ENCODE results near the gene CDH22.

The CDH22 gene

DNA sequence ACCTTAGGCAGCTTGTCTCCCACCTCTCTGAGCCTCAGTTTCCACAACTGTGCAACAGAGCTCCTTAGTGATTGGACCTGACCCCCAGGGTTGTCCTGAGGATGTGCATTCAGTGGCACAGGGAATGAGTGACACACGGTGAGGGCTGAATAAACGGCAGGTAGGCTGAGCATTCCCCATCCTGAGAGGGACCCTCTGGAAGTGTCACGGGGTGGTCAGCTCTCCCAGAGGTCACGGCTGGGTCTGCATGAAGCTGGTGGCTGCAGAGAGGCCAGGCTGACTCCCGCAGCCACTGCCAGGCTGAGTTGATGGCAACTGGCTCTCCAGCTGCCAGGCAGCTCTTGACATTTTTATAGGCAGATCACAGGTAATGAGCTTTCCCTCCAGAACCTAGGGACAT is 147.6 kb downstream of the CDH22 start:
- no peak for DNase-seq

GRCh38 chr20:46159101-46159897 is 149.0 kb downstream of the CDH22 start:
- DNase-seq: no peak

GRCh38 chr20:46158476-46158987 is 149.8 kb downstream of the CDH22 start:
- no peak for DNase-seq

- DNase-seq: no peak
Measured at GRCh38 chr20:46157625-46158024, 150.7 kb downstream of the CDH22 start.

- DNase-seq: no peak
Measured at GRCh38 chr20:46157076-46157592, 151.2 kb downstream of the CDH22 start.

DNA sequence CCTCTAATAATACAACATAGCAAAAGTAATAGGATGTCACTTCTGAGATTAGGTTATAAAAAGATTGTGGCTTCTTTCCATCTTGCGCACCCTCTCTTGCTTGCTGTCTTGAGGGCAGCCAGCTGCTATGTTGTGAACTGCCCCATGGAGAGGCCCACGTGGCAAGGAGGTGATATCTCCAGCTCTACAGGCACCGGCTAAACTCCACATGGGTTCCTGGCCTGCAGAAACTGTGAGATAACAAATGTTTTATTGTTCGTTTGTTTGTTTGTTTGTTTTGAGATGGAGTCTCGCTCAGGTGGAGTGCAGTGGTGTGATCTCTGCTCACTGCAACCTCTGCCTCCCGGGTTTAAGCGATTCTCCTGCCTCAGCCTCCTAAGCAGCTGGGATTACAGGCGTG is 152.2 kb downstream of the CDH22 start:
- DNase-seq: no peak

GRCh38 chr20:46154796-46155195 is 153.5 kb downstream of the CDH22 start:
- no peak for DNase-seq

GRCh38 chr20:46154305-46154704 is 154.0 kb downstream of the CDH22 start:
- no peak for DNase-seq

DNA sequence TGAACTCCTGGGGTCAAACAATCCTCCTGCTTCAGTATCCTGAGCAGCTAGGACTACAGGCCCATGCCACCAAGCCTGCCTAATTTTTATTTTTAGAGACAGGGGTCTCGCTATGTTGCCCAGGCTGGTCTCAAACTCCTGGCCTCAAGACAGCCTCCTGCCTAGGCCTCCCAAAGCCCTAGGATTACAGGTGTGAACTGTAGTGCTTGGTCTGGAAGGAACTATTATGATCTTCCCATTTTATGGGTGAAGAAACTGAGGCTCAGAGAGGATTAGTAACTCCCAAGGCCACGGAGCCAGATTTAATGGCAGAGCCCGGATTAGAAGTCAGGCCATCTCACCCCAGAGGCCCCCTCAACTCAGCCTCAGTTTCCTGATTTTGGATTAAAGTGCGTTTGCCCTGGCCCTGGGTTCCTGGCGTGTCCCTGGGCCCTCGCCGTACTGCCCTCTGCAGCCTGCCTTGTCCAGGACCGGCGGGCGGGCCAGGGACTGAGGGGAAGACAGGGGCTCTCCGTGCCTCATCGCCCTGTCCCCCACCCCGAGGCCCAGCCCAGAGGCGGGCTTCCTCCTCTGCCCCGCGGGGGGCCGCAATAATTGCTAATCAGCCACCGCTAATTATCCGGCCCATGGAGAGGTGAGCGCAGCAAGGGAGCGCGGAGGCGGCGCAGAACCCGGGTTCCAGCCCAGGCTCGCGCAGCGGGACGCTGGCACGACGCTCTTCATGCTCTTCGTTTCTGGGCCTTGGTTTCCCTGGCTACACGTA is 155.3 kb downstream of the CDH22 start:
- DNase-seq: no peak

DNA sequence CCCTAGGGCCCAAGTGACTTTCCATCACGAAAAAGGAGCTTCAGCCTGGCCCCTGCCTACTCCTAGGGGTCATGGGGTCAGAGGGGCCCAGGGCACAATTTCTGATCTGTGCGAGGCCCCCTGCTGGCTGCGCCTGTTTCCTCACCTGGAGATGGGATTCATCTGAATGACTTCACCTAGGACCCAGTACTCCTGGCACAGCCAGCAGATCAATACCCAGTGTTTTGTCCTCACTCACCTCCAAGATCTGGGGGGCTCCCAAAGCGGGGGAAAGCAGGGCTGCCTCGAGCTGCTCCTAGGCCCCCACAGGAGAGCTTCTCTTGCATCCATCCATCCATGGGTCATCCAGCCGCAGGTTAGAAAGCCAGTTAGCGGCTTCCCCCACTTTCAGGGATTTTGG is 156.4 kb downstream of the CDH22 start:
- peak; percentile 45 to 50 for DNase-seq

- no peak for DNase-seq
Measured at GRCh38 chr20:46150943-46151342, 157.4 kb downstream of the CDH22 start.

DNA sequence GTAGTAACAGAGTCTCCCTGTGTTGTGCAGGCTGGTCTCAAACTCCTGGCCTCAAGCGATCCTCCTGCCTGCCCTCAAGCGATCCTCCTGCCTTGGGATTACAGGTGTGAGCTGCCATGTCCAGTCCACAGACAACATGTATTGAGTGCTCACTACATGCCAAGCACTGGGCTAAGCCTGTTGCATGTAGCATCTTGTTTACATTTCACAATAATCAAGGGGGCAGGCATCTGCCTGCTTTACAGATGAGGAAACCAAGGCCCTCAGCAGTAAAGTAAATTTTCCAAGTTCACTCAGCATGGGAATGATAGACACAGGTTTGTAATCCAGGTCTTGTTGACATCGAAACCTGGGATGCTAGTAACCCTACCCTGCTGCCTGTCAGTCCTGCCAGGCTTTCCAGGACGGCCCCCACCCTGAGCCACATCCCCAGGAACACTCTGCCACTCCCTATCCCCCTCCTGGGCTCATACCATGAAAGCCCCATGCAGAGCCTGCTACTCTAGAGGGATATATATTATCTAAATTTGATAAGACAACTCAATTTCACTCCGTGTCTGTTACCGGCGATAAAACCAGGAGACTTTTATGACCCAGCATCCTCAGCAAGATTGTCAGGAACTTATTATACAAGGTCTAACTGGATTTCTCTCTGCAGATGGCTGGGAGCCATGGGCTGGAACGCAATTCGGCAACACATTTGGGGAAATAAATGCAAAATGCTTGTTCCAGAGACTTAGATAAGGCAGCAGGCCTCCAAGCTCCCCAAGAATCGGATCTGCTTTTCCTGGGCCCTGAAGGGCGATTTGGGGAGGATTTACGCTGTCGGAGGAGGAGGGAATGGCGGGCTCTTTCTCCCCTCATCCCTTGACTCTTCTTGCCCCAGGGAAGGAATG is 159.7 kb downstream of the CDH22 start:
- DNase-seq: no peak

- no peak for DNase-seq
Measured at GRCh38 chr20:46145713-46146112, 162.6 kb downstream of the CDH22 start.

- DNase-seq: no peak
Measured at GRCh38 chr20:46144432-46145025, 163.8 kb downstream of the CDH22 start.

DNA sequence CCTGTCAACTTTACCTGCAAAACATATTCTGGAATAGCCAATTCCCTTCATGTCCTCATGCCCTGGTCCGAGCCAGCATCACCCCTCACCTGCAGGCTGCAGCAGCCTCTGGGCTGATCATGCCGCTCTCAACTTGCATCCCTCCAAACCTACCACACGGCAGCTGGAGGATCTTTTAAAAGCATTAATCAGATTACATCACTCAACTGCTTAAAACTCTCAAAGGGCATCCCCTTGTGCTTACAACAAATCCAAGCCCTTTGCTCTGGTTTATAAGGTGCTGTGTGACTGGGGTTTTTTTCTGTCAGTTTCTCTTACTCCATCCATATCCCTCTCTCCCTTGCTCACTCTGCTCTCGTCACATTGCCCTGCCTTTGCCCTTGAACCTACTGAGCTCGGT is 166.2 kb downstream of the CDH22 start:
- no peak for DNase-seq

DNA sequence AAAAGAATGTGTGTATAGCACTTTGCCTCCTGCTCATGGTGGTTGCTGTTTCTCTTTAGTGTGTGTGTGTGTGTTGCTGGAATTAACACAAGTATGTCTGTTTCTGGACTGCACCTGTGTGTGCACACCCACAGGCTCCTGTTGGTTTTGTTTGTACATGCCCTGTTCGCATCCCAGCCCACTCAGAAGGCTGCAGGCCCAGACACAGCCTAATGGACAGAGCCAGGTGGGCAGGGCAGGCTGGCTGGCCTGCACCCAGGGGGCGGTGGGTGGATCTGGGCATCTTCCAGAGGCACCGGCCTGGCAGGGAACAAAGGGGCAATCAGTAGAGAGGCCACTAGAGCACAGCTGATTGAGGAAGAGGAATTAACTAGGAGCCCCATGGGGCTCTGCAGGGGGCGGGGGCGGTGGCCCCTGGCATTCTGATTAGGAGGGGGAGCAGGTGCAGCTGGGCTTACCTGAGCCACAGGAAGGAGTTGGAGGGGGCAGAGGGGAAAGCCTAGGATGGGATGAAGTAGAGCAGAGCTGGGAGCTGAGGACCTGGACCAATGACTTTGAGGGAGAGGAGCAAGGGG is 168.3 kb downstream of the CDH22 start:
- DNase-seq: no peak

DNA sequence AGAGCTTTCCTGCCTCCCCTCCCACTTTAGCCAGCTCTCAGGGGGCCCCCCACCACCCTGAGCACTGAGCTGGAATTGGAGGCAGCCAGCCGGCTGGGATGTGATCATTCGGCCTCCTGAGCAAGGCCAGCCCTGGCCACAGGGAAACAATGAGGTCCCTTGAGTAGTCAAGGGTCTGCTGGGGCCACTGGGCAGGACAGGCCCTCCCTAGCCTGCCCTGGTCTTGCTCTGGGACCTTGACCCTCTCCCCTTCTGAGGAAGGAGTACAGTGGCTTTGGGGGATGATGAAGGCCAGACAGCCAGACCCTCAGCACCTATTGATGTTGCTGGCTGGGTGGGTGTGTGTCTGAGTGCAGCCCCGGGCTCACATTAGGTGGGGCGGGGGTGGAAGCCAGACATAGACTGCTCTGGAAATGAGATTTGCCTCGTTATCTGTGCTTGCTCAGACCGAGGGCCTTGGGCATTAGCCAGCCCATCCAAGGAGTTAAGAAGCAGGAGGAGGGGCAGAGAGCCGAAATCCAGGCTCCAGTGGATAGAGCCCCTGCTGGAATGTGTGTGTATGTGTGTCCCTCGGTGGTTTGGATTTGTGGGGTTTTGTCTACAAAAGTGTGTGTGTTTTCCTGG is 168.9 kb downstream of the CDH22 start:
- no peak for DNase-seq

DNA sequence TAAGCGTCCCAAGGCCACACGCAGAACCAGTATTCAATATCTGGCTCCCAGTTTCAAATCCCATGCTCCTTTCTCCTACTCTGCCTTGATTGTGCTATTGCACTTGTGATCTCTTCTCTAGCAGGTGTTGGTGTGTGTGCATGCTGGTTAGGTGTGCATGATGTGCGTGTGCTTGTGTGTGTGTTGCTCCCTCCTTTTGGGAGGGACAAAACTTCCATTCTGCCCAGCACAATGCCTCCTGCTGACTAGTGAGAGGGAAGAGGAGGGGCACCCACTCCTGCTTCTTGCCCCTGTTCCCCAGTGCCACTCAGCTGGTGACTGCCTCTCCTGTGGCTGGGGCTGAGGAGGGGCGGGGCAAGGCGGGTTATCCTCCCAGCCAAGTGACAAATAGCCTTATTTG is 170.5 kb downstream of the CDH22 start:
- DNase-seq: no peak

- no peak for DNase-seq
Measured at GRCh38 chr20:46135856-46136633, 172.3 kb downstream of the CDH22 start.

GRCh38 chr20:46134716-46135115 is 173.6 kb downstream of the CDH22 start:
- DNase-seq: no peak

All from activated T-cell treated with anti-CD3 and anti-CD28 coated beads, Interleukin-2, amount 50 U/mL, for 48 hours (primary cell).